ENCODE data around the gene GSTM1.
"Not testable (repeated sequence)": the region's sequence is repeated elsewhere in the genome, so short reads cannot be mapped to it uniquely, and the experiment has no call there.

The GSTM1 gene

GRCh38 chr1:109660691-109661026 is 27.0 kb upstream of the GSTM1 start:
- H2AFZ ChIP-seq (ENCODE audit: insufficient read depth, low read length, poor library complexity); H4K8ac ChIP-seq (ENCODE audit: low read depth, low read length); H3K79me1 ChIP-seq (ENCODE audit: low read length); H4K91ac ChIP-seq (ENCODE audit: low read depth, low read length); H3K4me3 ChIP-seq (ENCODE audit: low read depth, low read length); H4K12ac ChIP-seq (ENCODE audit: low read depth, low read length); H3K27ac ChIP-seq (ENCODE audit: low read depth, low read length); H2BK12ac ChIP-seq (ENCODE audit: low read length); H3K9ac ChIP-seq (ENCODE audit: low read length); DNase-seq; H2BK120ac ChIP-seq (ENCODE audit: insufficient read depth, low read length, poor library complexity); H3K79me2 ChIP-seq (ENCODE audit: control insufficient read depth, insufficient read depth, low read length, poor library complexity); H2AK5ac ChIP-seq (ENCODE audit: low read length); H3K4me1 ChIP-seq (ENCODE audit: control insufficient read depth in 1 of 2, insufficient read depth in 2 of 2, low read length in 2 of 2); H3K9me3 ChIP-seq (ENCODE audit: insufficient read depth, low read depth, low read length); H3K4me2 ChIP-seq (ENCODE audit: low read length); H3K14ac ChIP-seq (ENCODE audit: low read length); H3K4ac ChIP-seq (ENCODE audit: low read depth, low read length); H2BK5ac ChIP-seq (ENCODE audit: low read depth, low read length, poor library complexity); H3K23ac ChIP-seq (ENCODE audit: low read length); H3K36me3 ChIP-seq (ENCODE audit: control insufficient read depth in 1 of 2, insufficient read depth in 2 of 2, low read length in 2 of 2); H3K18ac ChIP-seq (ENCODE audit: low read length); H3K27me3 ChIP-seq (ENCODE audit: insufficient read depth, low read length): not testable (repeated sequence)
- WGBS (ENCODE audit: extremely low coverage, insufficient coverage, insufficient read length), result no CpG with 5 or more reads among the region's 4 CpGs

GRCh38 chr1:109661391-109661790 is 26.2 kb upstream of the GSTM1 start:
- no peak overlapping the region for H2AFZ ChIP-seq (ENCODE audit: insufficient read depth, low read length, poor library complexity)

GRCh38 chr1:109664671-109665070 is 22.9 kb upstream of the GSTM1 start:
- Histone ChIP-seq H3K79me2 (ENCODE audit: control insufficient read depth, insufficient read depth, low read length, poor library complexity) (no peaks in the 10 kb centered on the region), H3K36me3 (ENCODE audit: control insufficient read depth in 1 of 2, insufficient read depth in 2 of 2, low read length in 2 of 2) (no peaks in the 10 kb centered on the region), H4K91ac (ENCODE audit: low read depth, low read length) (no peak overlapping the region), H3K23ac (ENCODE audit: low read length) (no peak overlapping the region), H2AK5ac (ENCODE audit: low read length) (no peak overlapping the region), H4K12ac (ENCODE audit: low read depth, low read length) (no peak overlapping the region), H3K4me1 (ENCODE audit: control insufficient read depth in 1 of 2, insufficient read depth in 2 of 2, low read length in 2 of 2) (peaks cover 0 to 3% of the 10 kb centered on the region in 2 experiments), H3K9me3 (ENCODE audit: insufficient read depth, low read depth, low read length) (no peaks in the 10 kb centered on the region), H4K8ac (ENCODE audit: low read depth, low read length) (no peak overlapping the region), H3K27ac (ENCODE audit: low read depth, low read length) (no peak overlapping the region), H3K9ac (ENCODE audit: low read length) (no peak overlapping the region), H2AFZ (ENCODE audit: insufficient read depth, low read length, poor library complexity) (no peak overlapping the region), H3K18ac (ENCODE audit: low read length) (no peak overlapping the region), H2BK5ac (ENCODE audit: low read depth, low read length, poor library complexity) (no peak overlapping the region), H3K4ac (ENCODE audit: low read depth, low read length) (no peak overlapping the region), H3K14ac (ENCODE audit: low read length) (no peak overlapping the region), H3K27me3 (ENCODE audit: insufficient read depth, low read length) (no peaks in the 10 kb centered on the region), H3K79me1 (ENCODE audit: low read length) (no peaks in the 10 kb centered on the region), H3K4me2 (ENCODE audit: low read length) (no peak overlapping the region), H3K4me3 (ENCODE audit: low read depth, low read length) (no peak overlapping the region), H2BK12ac (ENCODE audit: low read length) (no peak overlapping the region), H2BK120ac (ENCODE audit: insufficient read depth, low read length, poor library complexity) (no peak overlapping the region)
- WGBS (ENCODE audit: extremely low coverage, insufficient coverage, insufficient read length), result no CpG with 5 or more reads among the region's 1 CpG
- DNase-seq, result no peak

More at GRCh38 chr1:109661391-109661790, 26.2 kb upstream of the GSTM1 start:
- H3K27ac ChIP-seq (ENCODE audit: low read depth, low read length), result no peak overlapping the region
- H4K91ac ChIP-seq (ENCODE audit: low read depth, low read length), result no peak overlapping the region
- no peak overlapping the region for H3K14ac ChIP-seq (ENCODE audit: low read length)
- H3K4me2 ChIP-seq (ENCODE audit: low read length), result no peak overlapping the region
- H3K4ac ChIP-seq (ENCODE audit: low read depth, low read length), result no peak overlapping the region
- H3K4me3 ChIP-seq (ENCODE audit: low read depth, low read length), result no peak overlapping the region
- no peaks in the 10 kb centered on the region for H3K79me1 ChIP-seq (ENCODE audit: low read length)
- no peak overlapping the region for H2BK5ac ChIP-seq (ENCODE audit: low read depth, low read length, poor library complexity)
- DNase-seq, result no peak
- WGBS (ENCODE audit: extremely low coverage, insufficient coverage, insufficient read length), result no CpG with 5 or more reads among the region's 2 CpGs
- H4K12ac ChIP-seq (ENCODE audit: low read depth, low read length), result no peak overlapping the region
- no peak overlapping the region for H3K9ac ChIP-seq (ENCODE audit: low read length)
- H3K36me3 ChIP-seq (ENCODE audit: control insufficient read depth in 1 of 2, insufficient read depth in 2 of 2, low read length in 2 of 2), result no peaks in the 10 kb centered on the region
- H3K4me1 ChIP-seq (ENCODE audit: control insufficient read depth in 1 of 2, insufficient read depth in 2 of 2, low read length in 2 of 2), result no peaks in the 10 kb centered on the region
- H3K18ac ChIP-seq (ENCODE audit: low read length), result no peak overlapping the region
- no peaks in the 10 kb centered on the region for H3K27me3 ChIP-seq (ENCODE audit: insufficient read depth, low read length)
- H3K23ac ChIP-seq (ENCODE audit: low read length), result no peak overlapping the region
- H2BK120ac ChIP-seq (ENCODE audit: insufficient read depth, low read length, poor library complexity), result no peak overlapping the region
- H4K8ac ChIP-seq (ENCODE audit: low read depth, low read length), result no peak overlapping the region
- no peak overlapping the region for H2BK12ac ChIP-seq (ENCODE audit: low read length)
- H3K9me3 ChIP-seq (ENCODE audit: insufficient read depth, low read depth, low read length), result no peaks in the 10 kb centered on the region
- no peaks in the 10 kb centered on the region for H3K79me2 ChIP-seq (ENCODE audit: control insufficient read depth, insufficient read depth, low read length, poor library complexity)
- no peak overlapping the region for H2AK5ac ChIP-seq (ENCODE audit: low read length)

GRCh38 chr1:109667452-109668122 is 20.0 kb upstream of the GSTM1 start, which contains the start of gene GSTM2:
TSS of gene GSTM2 (plus strand) at chr1:109668057. CDS start at chr1:109668116, 59 bp downstream.
- Histone ChIP-seq H3K4me1 (ENCODE audit: control insufficient read depth in 1 of 2, insufficient read depth in 2 of 2, low read length in 2 of 2) (peaks cover 0 to 3% of the 10 kb centered on the region in 2 experiments), H4K8ac (ENCODE audit: low read depth, low read length) (peak within 1 kb of the TSS; percentile 7), H3K14ac (ENCODE audit: low read length) (no peak within 1 kb of the TSS), H2BK12ac (ENCODE audit: low read length) (no peak within 1 kb of the TSS), H2BK5ac (ENCODE audit: low read depth, low read length, poor library complexity) (no peak within 1 kb of the TSS), H3K4me2 (ENCODE audit: low read length) (peak within 1 kb of the TSS; percentile 60), H2BK120ac (ENCODE audit: insufficient read depth, low read length, poor library complexity) (no peak within 1 kb of the TSS), H3K9ac (ENCODE audit: low read length) (no peak within 1 kb of the TSS), H3K27ac (ENCODE audit: low read depth, low read length) (no peak within 1 kb of the TSS), H4K91ac (ENCODE audit: low read depth, low read length) (no peak within 1 kb of the TSS), H3K79me1 (ENCODE audit: low read length) (no peaks in the 10 kb centered on the region), H3K9me3 (ENCODE audit: insufficient read depth, low read depth, low read length) (no peaks in the 10 kb centered on the region), H3K79me2 (ENCODE audit: control insufficient read depth, insufficient read depth, low read length, poor library complexity) (no peaks in the 10 kb centered on the region), H3K23ac (ENCODE audit: low read length) (no peak within 1 kb of the TSS), H3K4me3 (ENCODE audit: low read depth, low read length) (peak within 1 kb of the TSS; percentile 52), H3K27me3 (ENCODE audit: insufficient read depth, low read length) (no peaks in the 10 kb centered on the region), H2AK5ac (ENCODE audit: low read length) (no peak within 1 kb of the TSS), H4K12ac (ENCODE audit: low read depth, low read length) (no peak within 1 kb of the TSS), H3K4ac (ENCODE audit: low read depth, low read length) (no peak within 1 kb of the TSS), H3K18ac (ENCODE audit: low read length) (no peak within 1 kb of the TSS), H2AFZ (ENCODE audit: insufficient read depth, low read length, poor library complexity) (no peak within 1 kb of the TSS), H3K36me3 (ENCODE audit: control insufficient read depth in 1 of 2, insufficient read depth in 2 of 2, low read length in 2 of 2) (no peaks in the 10 kb centered on the region)
- WGBS (ENCODE audit: extremely low coverage, insufficient coverage, insufficient read length), result no CpG with 5 or more reads among the region's 22 CpGs
- DNase-seq, result peak; percentile 65 to 82

Measured in trophoblast cell (in vitro differentiated cells and primary cell).